Activated CD8-positive, alpha-beta memory T cell treated with anti-CD3 and anti-CD28 coated beads, Interleukin-2, amount 50 U/mL, for 1 hour (primary cell): ENCODE data around the gene KCNH1.

ENCODE experiments used
- DNase-seq: peaks from one replicate; pipeline ENCODE4 v3.0.0-alpha.2; 2020; ENCODE audit errors: extremely low read depth

KCNH1 gene, protein sequence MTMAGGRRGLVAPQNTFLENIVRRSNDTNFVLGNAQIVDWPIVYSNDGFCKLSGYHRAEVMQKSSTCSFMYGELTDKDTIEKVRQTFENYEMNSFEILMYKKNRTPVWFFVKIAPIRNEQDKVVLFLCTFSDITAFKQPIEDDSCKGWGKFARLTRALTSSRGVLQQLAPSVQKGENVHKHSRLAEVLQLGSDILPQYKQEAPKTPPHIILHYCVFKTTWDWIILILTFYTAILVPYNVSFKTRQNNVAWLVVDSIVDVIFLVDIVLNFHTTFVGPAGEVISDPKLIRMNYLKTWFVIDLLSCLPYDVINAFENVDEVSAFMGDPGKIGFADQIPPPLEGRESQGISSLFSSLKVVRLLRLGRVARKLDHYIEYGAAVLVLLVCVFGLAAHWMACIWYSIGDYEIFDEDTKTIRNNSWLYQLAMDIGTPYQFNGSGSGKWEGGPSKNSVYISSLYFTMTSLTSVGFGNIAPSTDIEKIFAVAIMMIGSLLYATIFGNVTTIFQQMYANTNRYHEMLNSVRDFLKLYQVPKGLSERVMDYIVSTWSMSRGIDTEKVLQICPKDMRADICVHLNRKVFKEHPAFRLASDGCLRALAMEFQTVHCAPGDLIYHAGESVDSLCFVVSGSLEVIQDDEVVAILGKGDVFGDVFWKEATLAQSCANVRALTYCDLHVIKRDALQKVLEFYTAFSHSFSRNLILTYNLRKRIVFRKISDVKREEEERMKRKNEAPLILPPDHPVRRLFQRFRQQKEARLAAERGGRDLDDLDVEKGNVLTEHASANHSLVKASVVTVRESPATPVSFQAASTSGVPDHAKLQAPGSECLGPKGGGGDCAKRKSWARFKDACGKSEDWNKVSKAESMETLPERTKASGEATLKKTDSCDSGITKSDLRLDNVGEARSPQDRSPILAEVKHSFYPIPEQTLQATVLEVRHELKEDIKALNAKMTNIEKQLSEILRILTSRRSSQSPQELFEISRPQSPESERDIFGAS

DNA sequence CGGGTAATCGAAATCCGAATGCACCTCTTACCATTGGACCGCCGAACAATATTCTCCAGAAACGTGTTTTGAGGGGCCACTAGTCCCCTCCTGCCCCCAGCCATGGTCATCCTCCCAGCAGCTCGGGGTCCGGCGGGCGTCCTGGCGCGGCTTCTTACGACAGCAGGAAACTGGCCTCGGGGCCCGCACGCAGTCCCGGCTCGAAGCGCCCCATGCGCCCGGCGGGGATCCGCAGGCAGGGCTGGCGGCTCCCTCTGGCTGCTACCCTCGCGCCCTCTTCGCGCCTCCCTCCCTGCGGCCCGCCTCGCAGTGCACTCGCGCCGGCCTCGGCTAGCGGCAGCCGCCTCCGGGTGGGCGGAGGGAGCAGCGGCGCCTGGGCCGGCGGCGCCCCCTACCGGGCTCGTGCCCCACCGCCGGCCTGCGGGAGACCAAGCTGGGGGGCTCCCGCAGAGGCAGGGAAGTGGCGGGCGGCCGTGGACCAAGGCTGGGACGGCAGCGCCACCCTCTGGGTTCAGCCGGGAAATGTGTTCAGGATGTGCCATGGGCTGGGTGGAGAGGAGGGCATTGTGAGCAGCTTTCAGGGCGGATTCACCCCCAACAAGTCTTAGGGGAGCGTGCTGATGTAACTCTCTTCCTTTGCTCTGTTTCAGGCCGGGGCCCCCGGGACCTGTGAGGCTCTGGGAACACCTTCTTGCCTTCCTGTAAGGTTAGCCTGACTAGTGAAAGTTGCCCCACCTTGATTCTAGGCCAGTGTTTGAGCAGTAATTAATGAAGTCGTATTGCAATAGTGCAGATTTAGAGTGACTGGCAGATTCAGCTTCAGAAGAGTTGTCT lies at the start of gene KCNH1:
Gene KCNH1 (minus strand): TSS at position 313 of the 834 bp plus-strand sequence. CDS start 203 bp downstream, at position 110.
- peak; percentile 51 for DNase-seq

DNA sequence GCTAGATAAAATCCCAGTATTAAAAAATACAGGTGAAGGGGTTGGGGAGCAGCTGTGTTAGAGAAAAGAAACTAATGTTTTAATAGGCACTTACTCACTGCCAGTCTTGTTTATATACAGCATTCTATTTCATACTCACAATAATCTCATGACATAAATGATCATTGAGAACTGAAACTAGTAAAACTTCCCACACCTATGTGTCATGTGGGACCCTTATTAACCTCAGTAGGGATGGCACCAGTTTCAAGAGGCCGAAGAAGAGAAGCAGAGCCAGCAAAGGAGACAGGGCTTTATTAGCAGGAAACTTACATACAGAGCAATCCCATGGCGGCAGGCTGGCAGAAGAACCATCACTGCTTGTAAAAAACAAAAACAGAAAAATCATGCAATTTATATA lies 48.8 kb upstream of the KCNH1 start:
- no peak for DNase-seq

DNA sequence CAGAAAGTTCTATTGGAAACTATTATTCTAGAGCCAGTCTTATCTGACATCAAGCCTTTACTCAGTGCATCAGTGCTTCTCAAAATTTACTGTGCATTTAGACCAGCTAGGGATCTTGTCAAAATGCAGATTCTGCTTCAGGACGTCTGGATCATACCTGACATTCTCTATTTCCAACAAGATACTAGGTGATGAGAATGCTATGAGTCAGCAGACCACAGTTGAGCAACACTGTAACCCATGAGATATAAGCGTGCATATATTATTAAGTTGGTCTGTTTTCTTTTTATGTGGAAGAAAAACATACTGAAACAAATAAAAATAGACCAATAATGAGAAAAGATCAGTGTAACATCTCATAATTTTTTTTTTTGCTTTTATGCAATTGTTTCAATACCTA lies 40.4 kb upstream of the KCNH1 start:
- no peak for DNase-seq

DNA sequence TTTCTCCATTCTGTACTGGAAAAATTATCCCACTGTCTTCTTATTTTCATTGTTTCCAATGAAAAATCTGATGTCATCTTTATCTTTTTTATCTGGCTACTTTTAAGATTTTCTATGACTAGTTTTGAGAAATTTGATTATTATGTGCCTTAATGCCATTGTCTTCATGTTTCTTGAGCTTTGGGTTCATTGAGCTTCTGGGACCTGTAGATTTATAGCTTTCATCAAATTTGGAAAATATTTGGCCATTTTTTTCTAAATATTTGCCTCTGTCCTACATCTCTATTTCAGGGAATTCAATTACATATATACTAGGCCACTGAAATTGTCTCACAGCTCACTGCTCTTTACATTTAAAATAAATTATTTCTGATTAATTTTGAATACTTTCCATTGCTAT lies 38.7 kb upstream of the KCNH1 start:
- no peak for DNase-seq

DNA sequence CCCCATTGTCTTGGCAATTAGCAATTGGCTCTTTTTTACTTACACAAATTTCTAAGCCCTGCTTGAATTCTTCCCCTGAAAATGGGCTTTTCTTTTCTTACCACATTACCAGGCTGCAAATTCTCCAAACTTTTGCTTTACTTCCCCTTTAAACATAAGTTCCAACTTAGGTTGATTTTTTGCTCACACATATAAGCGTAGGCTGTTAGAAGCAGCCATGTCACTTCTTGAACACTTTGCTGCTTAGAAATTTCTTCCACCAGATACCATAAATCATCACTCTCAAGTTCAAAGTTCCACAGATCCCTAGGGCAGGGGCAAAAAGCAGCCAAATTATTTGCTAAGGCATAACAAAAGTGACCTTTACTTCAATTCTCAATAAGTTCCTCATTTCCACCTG lies 35.4 kb upstream of the KCNH1 start:
- no peak for DNase-seq

DNA sequence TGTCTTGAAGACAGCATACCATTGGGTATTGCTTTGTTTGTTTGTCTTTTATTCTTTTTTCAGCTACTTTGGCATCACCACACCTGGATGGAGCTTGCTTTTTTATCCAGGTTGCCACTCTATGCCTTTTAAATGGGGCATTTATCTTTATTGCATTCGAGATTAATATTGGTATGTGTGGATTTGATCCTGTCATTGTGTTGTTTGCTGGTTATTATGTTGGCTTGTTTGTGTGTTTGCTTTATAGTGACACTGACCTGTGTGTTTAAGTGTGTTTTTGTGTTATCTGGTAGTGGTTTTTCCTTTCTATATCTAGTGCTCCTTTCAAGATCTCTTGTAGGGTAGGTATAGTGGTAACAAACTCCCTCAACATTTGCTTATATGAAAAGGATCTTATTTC lies 24.9 kb upstream of the KCNH1 start:
- no peak for DNase-seq

DNA sequence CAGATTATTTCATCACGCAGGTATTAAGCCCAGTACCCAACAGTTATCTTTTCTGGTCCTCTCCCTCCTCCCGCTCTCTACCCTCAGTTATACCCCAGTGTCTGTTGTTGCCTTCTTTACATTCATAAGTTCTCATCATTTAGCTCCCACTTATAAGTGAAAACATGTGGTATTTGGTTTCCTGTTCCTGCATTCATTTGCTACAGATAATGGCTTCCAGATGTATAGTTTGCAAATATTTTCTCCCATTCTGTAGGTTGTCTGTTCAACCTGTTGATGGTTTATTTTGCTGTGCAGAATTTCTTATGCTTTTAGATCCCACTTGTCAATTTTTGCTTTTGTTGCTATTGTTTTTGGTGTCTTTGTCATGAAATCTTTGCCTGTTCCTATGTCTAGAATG lies 21.1 kb upstream of the KCNH1 start:
- DNase-seq: no peak

DNA sequence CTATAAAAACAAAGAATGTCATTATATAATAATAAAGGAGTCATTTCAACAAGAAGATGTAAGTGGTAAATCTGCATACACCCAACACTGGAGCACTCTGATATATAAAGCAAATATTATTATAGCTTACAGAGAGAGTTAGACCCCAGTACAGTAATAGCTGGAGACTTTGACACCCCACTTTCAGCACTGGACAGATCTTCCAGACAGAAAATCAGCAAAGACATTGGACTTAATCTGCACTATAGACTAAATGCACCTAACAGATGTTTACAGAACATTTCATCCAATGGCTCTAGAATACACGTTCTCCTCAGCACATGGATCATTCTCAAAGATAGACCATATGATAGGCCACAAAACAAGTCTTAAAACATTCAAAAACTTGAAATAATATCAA lies 20.0 kb upstream of the KCNH1 start:
- no peak for DNase-seq

DNA sequence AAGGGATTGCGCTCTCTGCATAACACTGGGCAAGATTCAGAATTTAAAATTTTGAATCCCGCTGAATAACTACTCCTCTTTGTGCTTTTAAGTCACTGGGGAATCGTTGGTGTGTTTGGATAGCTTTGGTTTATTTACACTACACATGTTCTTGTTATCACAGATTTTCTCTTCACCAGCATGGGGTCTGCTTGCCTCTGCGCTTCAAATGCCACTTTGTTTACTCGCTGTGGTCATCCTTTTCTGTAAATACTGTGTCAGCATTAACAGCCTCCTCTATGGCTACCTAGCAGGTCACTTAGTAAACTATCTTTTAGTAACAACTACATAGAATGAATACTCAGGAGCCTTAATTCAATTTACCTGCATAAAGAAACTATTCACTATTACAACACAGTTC lies 14.4 kb upstream of the KCNH1 start:
- DNase-seq: no peak

DNA sequence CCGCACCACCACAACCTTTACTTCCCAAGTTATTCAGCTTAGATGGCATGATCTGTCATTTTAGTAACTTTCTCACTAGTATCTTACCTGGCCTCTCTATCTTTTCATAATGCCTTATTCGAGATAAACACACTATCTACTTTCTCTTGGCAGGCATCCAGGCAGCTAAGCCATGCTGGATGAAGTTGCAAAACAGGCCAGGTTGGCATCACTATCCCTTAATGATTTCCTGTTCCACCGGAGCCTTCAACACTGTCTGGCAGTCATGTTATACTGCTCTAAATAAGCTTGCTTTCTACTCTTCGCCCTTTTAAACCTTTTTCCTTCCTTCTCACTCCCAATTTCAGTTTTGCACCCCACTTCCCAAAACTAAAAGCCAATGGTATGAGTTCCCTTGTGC lies 12.0 kb upstream of the KCNH1 start:
- no peak for DNase-seq

DNA sequence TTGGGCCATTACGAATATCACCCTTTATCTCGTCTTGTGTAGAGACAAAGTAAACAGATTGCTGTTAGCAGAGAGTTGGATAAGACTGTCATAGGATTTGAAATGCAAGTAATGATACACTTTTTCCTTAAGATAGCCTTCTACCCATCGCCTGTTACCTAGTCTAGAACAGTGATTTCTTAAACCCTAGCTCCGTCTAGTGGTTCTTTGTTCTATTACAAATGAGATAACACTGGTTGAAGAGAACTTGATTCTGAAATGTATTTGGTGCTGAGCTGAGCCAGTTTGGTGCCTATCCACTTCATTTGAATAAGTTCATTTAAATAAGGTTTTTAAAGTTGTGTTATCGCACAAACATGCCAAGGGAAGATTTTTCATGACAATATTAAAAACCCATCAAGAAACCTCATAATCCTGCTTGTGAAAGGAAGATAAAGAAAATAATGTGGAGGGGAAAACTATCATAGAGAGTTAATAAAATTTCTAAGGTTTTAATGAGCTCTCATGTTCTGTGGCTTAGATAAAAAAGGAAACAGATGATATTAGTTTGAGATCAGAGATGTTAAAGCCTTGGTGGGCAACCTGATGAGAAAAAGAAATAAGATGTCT lies 1.5 kb upstream of the KCNH1 start:
- DNase-seq: no peak

DNA sequence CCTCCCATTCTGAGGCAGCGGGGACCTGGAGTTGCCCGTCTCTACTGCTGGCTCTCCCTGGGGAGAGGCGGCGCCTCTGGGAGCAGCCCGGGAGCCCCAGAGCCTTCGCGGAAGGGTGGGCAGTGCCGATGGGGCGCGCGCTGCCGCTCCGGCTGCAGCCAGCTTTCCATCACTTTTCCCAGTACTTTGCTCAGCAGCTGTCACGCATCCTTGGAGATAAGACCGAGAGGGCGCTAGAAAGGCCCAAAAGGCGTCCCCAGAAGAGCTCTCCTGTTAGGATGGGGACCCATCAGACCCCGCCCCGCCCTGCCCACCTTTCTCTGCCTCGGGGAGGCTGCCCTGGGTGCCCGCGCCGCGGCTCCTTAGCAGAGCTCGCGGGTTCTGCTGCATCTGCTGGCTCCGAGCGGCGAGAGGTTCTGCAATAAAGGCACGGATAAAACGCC lies 534 bp downstream of the KCNH1 start:
- DNase-seq: no peak

DNA sequence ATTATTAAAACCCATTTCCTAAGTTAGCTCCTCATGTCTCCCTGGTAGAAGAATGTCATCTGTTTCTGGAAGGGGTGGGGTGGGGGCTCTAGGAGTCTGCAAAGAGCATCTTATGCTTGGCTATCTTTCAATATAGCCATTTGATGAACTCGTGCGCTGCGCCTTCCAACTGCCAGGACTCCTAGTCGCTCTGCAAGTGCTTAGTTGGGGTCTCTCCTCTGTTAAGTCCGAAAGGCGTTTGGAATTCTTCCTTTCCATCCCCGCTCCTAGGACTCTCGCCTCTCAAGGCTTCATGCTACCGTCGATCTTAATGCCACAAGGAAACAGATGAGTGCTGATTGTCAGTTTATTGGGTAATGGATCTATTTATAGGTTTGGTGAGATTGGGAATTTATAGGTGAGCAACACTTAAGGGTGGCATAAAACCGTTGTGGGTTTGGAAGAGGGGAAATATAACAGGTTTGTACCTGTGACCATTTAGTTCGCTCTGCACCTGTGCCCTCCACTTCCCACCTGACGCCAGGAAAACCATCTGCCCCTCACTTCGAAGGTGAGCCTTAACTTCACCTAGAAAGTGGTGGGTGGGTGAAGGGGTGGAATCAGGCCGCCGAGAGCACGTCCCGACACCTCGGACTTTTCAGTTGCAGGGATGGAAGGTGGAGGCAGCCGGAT lies 1.1 kb downstream of the KCNH1 start:
- no peak for DNase-seq

DNA sequence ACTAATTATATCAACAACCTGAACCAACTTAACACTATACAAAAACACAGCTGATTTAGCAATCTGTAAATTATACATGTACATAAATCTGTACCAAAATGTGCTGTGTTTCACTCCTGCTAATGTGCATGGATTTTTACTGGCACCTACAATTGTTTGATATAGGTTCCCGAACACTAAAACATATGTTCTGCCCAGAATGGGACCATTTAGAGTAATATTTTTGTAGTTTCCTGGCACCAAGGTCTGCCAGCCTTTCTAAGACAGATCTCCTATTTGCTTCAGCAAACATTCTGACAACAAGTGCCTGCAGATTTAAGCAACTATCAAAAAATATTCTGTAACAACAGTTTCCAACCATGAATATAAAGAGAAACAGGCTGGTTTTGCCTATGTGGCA lies 4.2 kb downstream of the KCNH1 start:
- DNase-seq: no peak

DNA sequence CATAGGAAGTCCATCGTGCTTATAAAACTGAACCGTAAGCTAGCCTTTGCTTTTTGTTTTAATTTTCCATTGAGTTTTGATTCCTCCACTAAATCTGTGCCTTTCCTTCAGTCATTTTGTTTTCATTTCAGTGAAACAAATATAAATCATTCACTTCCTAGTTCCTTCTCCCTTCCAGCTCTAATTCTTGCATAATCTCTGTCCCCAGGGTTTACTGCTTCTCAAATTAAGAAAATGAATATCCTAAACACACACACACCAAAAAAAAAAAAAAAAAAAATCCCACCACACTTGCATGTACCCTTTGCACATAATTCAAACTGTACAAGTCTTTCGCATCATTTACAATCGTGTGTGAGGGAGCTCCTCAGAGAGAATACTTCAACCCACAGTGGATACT lies 6.8 kb downstream of the KCNH1 start:
- no peak for DNase-seq

DNA sequence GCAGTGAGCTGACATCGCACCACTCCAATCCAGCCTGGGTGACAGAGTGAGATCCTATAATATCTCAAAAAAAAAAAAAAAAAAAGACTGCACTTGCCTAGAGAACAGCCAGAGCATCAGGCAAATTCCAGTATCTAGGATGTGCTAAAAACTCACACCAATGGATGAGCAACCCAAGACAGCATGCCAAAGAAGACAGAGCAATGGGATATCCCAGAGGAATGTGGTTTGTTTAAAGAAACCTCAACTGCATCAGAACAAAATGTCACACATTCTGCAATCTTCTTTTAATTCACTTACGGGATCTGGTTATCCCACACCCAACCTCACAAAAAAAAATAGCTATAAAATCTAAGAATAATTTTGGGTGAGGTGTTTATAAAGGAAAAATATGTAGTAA lies 7.3 kb downstream of the KCNH1 start:
- no peak for DNase-seq

DNA sequence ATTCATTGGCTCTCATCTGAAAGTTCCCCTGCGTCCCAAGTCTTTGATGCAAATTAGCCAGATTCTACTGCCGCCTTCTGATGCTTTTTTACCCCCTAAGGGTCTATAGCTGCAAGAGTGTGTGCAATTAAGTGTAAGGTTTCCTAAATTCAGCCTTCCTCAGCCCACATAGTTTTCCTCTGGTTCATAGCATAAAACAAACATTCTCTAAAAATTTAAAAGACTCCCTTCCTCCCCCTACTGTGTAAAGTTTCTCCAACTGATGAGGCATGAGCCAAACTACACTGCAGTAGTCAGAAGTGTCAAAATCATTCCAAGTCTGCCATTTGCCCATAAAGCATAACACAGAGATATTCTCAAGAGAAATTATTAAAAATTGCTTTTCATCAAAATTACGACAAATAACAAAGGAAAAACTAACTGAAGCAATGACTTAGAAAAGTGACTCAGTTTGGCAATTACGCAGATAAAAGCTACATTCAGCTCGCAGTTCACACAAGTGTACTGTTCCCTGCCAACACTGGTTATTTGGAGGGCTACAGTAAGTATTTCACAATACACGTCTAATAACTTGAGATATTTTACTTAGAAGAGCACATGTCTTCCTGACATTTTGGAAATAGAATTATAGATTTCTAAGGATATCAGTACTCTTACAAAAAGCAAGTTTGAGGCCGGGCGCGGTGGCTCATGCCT lies 15.4 kb downstream of the KCNH1 start:
- DNase-seq: no peak

DNA sequence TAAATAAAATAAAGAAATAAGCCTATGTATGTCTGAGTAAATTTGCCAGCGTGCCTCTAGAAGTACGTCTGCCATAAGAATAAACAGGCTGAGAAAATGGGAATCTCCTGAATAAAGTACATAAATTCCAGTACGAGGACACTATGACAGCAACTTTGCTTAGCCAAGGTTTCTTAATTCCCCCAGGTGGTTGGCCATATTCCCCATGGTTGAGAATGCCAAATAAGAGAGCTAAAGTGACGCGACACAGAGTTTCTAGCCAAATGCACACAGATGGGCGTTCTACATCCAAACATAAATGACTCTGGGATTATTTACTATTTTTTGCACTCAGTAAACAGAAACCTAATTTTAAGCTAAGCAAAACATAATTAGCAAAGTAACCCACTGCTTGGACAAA lies 19.5 kb downstream of the KCNH1 start:
- no peak for DNase-seq

DNA sequence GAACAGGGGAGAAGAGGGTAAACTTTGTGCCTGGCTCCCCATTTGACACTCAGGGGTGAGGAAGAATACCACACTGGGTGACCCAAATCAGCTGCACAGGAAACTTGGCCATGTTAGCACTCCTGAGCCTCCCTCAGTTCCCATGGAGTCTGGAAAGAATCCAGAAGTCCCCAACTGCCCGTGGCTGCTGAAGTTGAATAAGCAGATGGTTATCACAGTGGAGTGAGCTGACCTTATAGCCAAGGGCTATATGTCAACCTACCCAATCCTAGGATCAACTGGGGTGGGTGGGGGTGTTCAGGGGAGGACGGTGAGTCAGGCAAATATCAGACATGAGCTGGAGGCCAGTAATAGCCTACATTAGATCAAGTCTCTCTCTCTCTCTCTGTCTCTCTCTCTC lies 20.4 kb downstream of the KCNH1 start:
- DNase-seq: no peak

DNA sequence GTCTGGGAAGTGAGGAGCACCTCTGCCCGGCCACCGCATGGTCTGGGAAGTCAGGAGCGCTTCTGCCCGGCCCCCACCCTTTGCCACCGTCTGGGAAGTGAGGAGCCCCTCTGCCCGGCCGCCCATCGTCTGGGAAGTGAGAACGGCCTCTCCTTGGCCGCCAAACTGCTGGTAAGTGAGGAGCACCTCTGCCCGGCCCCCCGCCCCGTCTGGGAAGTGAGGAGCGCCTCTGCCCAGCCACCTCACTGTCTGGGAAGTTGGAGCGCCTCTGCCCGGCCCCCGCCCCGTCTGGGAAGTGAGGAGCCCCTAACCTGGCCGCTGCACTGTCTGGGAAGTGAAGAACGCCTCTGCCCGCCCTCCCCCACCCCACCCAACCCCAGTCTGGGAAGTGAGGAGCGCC lies 22.6 kb downstream of the KCNH1 start:
- DNase-seq: no peak
